GM12878 (cell line): Measurements from ENCODE around the gene CD164. TPM values are rescaled to one million over a fixed set of nuclear protein-coding genes. Genes with fewer than 3 reads are reported as not detected.

Experiments used
- ATF7 ChIP-seq: fragments of 450-650 bp; IDR thresholded peaks from 2 replicates; pipeline ENCODE4 v1.6.1; 2016; ENCODE audit warnings: low read depth, mild to moderate bottlenecking
- BMI1 ChIP-seq: fragments of 450-650 bp; IDR thresholded peaks from 2 replicates; pipeline ENCODE4 v1.6.1; 2016; ENCODE audit warnings: mild to moderate bottlenecking, moderate library complexity, borderline replicate concordance
- CBX3 ChIP-seq: fragments of 200-600 bp; sonication (generic); IDR thresholded peaks from 2 replicates; pipeline ENCODE4 v1.6.1; 2016; ENCODE audit warnings: low read depth, borderline replicate concordance
- CHD1 ChIP-seq: IDR thresholded peaks from 2 replicates; pipeline ENCODE4 v1.6.1; 2012; ENCODE audit warnings: low read depth, low read length, improper control_type of control experiment
- EED ChIP-seq: sonication (generic); IDR thresholded peaks from 2 replicates; pipeline ENCODE4 v1.6.1; 2016; ENCODE audit warnings: antibody characterized with exemption, low read depth
- FOS ChIP-seq: IDR thresholded peaks from 3 replicates; pipeline ENCODE4 v1.6.1; 2011; ENCODE audit warnings: borderline replicate concordance; ENCODE audit not compliant: insufficient read length; ENCODE audit errors: extremely low read depth
- HDAC6 ChIP-seq: fragments of 200-600 bp; sonication (generic); IDR thresholded peaks from one replicate; pipeline ENCODE4 v1.8.0; 2017; ENCODE audit warnings: antibody characterized with exemption; ENCODE audit not compliant: unreplicated experiment
- IKZF2 ChIP-seq, 2 experiments: fragments of 450-650 bp; IDR thresholded peaks; 2 replicates each; pipeline ENCODE4 v1.6.1; 2017; ENCODE audit warnings: mild to moderate bottlenecking in 2 of 2, moderate library complexity in 2 of 2
- KLF5 ChIP-seq: fragments of 450-650 bp; IDR thresholded peaks from 2 replicates; pipeline ENCODE4 v1.6.1; 2014; ENCODE audit warnings: mild to moderate bottlenecking; ENCODE audit not compliant: partially characterized antibody
- NFIC ChIP-seq: IDR thresholded peaks from 2 replicates; pipeline ENCODE4 v1.6.1; 2012; ENCODE audit warnings: low read depth, mild to moderate bottlenecking, inconsistent platforms, low read length, moderate library complexity
- NFYA ChIP-seq: IDR thresholded peaks from 2 replicates; pipeline ENCODE4 v1.6.1; 2011; ENCODE audit warnings: low read depth, mild to moderate bottlenecking, low read length, improper control_type of control experiment, borderline replicate concordance
- NFYB ChIP-seq: IDR thresholded peaks from 2 replicates; pipeline ENCODE4 v1.6.1; 2011; ENCODE audit warnings: low read depth, mild to moderate bottlenecking, low read length, improper control_type of control experiment, moderate library complexity; ENCODE audit not compliant: insufficient read depth
- NR2C2 ChIP-seq: IDR thresholded peaks from 2 replicates; pipeline ENCODE4 v1.6.1; 2011; ENCODE audit warnings: borderline replicate concordance, low read depth; ENCODE audit not compliant: control insufficient read depth, insufficient read length
- PAX5 ChIP-seq: IDR thresholded peaks from 2 replicates; pipeline ENCODE4 v1.6.1; 2011; ENCODE audit warnings: low read depth, low read length, borderline replicate concordance
- PAX8 ChIP-seq: fragments of 450-650 bp; IDR thresholded peaks from 2 replicates; pipeline ENCODE4 v1.6.1; 2017; ENCODE audit warnings: mild to moderate bottlenecking, moderate library complexity
- RCOR1 ChIP-seq: conservative IDR thresholded peaks from 2 replicates; pipeline ENCODE4 v1.6.1; 2012; ENCODE audit warnings: low read depth, low read length, improper control_type of control experiment
- SMC3 ChIP-seq: IDR thresholded peaks from 2 replicates; pipeline ENCODE4 v1.6.1; 2011; ENCODE audit warnings: low read length, improper control_type of control experiment, borderline replicate concordance
- SPI1 ChIP-seq: IDR thresholded peaks from 2 replicates; pipeline ENCODE4 v1.6.1; 2011; ENCODE audit warnings: low read depth, mild to moderate bottlenecking, low read length, moderate library complexity, borderline replicate concordance; ENCODE audit not compliant: insufficient read depth
- SRF ChIP-seq, 2 experiments: IDR thresholded peaks; 2 replicates each; pipeline ENCODE4 v1.6.1; 2011; ENCODE audit warnings: low read depth in 2 of 2, low read length in 2 of 2, mild to moderate bottlenecking in 1 of 2, moderate library complexity in 1 of 2
- STAT1 ChIP-seq: fragments of 450-650 bp; conservative IDR thresholded peaks from 2 replicates; pipeline ENCODE4 v1.6.1; 2014; ENCODE audit warnings: antibody characterized with exemption, mild to moderate bottlenecking
- STAT3 ChIP-seq: IDR thresholded peaks from 2 replicates; pipeline ENCODE4 v1.6.1; 2011; ENCODE audit warnings: low read depth, low read length, improper control_type of control experiment
- TCF12 ChIP-seq: IDR thresholded peaks from 2 replicates; pipeline ENCODE4 v1.6.1; 2011; ENCODE audit warnings: low read depth, mild to moderate bottlenecking, low read length
- TCF3 ChIP-seq: IDR thresholded peaks from 2 replicates; pipeline ENCODE4 v1.6.1; 2012; ENCODE audit warnings: low read depth, mild to moderate bottlenecking, low read length, borderline replicate concordance; ENCODE audit not compliant: insufficient read depth
- TCF7 ChIP-seq: IDR thresholded peaks from 2 replicates; pipeline ENCODE4 v1.6.1; 2014; ENCODE audit warnings: antibody characterized with exemption, borderline replicate concordance
- ZNF217 ChIP-seq: fragments of 450-650 bp; IDR thresholded peaks from 2 replicates; pipeline ENCODE4 v1.6.1; 2017; ENCODE audit warnings: antibody characterized with exemption, mild to moderate bottlenecking
- ZNF24 ChIP-seq: fragments of 450-650 bp; IDR thresholded peaks from 2 replicates; pipeline ENCODE4 v1.6.1; 2017; ENCODE audit warnings: antibody characterized with exemption, mild to moderate bottlenecking
- ZZZ3 ChIP-seq: IDR thresholded peaks from 2 replicates; pipeline ENCODE4 v1.6.1; 2011; ENCODE audit warnings: low read depth; ENCODE audit not compliant: control insufficient read depth, insufficient read length
- polyA plus RNA-seq, 11 experiments: library from polyadenylated mRNA; depleted of rRNA in 4 of 11; unstranded in 6 of 11; stranded (reverse) in 5 of 11; fragments of >200 nt; fragmentation: Nextera tagmentation in 4 of 11; fragmentation: Illumina TruSeq in 1 of 11; extraction: Ambion mirVana in 4 of 11; extraction: Trizol in 1 of 11; gene quantifications; 1 replicate in 1 of 11; 2 replicates in 10 of 11; pipeline versions ENCODE4 v1.2.1 to v1.2.3, GENCODE V29; 2011 to 2016; ENCODE audit warnings: inconsistent platforms in 2 of 11, missing spikeins in 2 of 11, low read depth in 1 of 11
- total RNA-seq, 4 experiments: library from RNA; depleted of rRNA in 3 of 4; stranded (reverse); fragments of >200 nt in 3 of 4; fragmentation: Illumina TruSeq in 1 of 4; extraction: Trizol in 1 of 4; gene quantifications; 2 replicates each; pipeline versions ENCODE4 v1.2.1 to v1.2.3, GENCODE V29; 2013 to 2021
- TF ChIP-seq, protein P1 (sequence below): IDR thresholded peaks from 2 replicates; pipeline ENCODE4 v1.6.1; 2011; ENCODE audit warnings: mild to moderate bottlenecking, low read depth, low read length, moderate library complexity; ENCODE audit not compliant: insufficient replicate concordance
- TF ChIP-seq, protein P2 (sequence below): IDR thresholded peaks from 2 replicates; pipeline ENCODE4 v1.6.1; 2012; ENCODE audit warnings: low read length, inconsistent platforms

Gene CD164
- total and polyA plus RNA-seq, 10 of the 15 experiments (the other 5 are each of a cell fraction or from before 2014, with no cell fraction given): 145 to 447 (median 211) TPM

DNA sequence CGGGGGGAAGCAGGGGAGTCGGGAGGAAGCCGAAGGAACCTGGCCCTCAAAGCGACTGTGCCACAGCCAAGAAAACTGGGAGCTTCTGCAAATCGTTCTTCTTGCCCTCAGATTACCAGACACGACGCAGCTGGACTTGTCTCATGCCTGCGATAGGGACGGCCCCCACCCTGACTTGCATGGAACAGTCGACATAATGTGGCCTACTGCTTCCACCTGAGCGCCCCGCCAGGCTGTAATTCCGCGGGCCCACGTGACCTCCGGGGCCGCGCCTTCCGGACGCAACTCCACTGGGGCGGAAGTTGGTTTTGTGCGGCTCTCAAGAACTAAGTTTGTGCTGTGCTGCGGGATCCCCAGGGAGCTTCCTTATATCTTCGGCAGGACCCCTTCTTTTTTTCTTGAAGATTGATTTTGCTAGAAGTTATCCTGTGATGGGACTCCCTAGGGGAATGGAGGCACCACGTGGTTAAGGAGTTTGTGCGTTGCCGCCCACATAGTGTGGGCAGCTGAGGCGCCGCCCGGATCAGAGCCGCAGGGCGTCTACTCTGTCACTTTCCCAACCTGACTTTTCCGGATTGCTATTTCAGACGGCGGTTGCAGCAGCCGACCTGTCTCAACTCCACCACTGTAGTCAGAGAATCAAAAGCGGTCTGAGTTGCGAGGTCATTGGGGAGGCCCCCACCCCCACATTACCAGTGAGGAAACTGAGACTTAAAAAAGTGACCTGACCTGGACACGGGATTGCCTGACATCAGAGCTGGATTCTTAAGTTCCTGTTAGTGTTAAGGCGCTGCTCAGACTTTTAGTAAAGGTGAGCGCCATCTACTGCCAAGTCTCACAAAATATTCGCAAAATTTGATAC is 540 bp upstream of the CD164 start (continued):
- peak; percentile 94 to 95 for TF ChIP-seq IKZF2 (IDR thresholded peaks at IDR 0.05)
- TF ChIP-seq FOS: no peak
- TF ChIP-seq ZNF24: no peak
- TF ChIP-seq RCOR1: peak; percentile 77
- TF ChIP-seq SRF (IDR thresholded peaks at IDR 0.05; ENCODE audit: low read depth in 2 of 2, low read length in 2 of 2): 0 out of 4 replicates have a peak, but pooled peaks of 1 of the 2 experiments have one; percentile 20
- TF ChIP-seq SMC3: peak; percentile 79; the same call in 1 of the 2 replicates
- TF ChIP-seq NFIC: peak; percentile 88
- TF ChIP-seq, protein P1, sequence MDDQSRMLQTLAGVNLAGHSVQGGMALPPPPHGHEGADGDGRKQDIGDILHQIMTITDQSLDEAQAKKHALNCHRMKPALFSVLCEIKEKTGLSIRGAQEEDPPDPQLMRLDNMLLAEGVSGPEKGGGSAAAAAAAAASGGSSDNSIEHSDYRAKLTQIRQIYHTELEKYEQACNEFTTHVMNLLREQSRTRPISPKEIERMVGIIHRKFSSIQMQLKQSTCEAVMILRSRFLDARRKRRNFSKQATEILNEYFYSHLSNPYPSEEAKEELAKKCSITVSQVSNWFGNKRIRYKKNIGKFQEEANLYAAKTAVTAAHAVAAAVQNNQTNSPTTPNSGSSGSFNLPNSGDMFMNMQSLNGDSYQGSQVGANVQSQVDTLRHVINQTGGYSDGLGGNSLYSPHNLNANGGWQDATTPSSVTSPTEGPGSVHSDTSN: no peak
- peak; percentile 100 for TF ChIP-seq KLF5
- TF ChIP-seq, protein P2, sequence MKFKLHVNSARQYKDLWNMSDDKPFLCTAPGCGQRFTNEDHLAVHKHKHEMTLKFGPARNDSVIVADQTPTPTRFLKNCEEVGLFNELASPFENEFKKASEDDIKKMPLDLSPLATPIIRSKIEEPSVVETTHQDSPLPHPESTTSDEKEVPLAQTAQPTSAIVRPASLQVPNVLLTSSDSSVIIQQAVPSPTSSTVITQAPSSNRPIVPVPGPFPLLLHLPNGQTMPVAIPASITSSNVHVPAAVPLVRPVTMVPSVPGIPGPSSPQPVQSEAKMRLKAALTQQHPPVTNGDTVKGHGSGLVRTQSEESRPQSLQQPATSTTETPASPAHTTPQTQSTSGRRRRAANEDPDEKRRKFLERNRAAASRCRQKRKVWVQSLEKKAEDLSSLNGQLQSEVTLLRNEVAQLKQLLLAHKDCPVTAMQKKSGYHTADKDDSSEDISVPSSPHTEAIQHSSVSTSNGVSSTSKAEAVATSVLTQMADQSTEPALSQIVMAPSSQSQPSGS: peak; percentile 72
- TF ChIP-seq PAX5: peak; percentile 66; the same call in 1 of the 2 replicates
- no peak for TF ChIP-seq NFYA
- TF ChIP-seq CHD1: peak; percentile 99
- TF ChIP-seq EED: peak; percentile 91
- peak; percentile 100 for TF ChIP-seq ATF7
- TF ChIP-seq STAT1: peak; percentile 87
- peak; percentile 26; the same call in 1 of the 2 replicates for TF ChIP-seq TCF12
- TF ChIP-seq STAT3: no peak
- TF ChIP-seq ZNF217: no peak
- TF ChIP-seq NFYB: 0 out of 2 replicates have a peak, but pooled peaks have one; percentile 17
- TF ChIP-seq ZZZ3: no peak
- TF ChIP-seq HDAC6: no peak
- TF ChIP-seq TCF3: peak; percentile 48; the same call in 1 of the 2 replicates
- TF ChIP-seq PAX8: no peak
- no peak for TF ChIP-seq NR2C2
- peak; percentile 31; the same call in 1 of the 2 replicates for TF ChIP-seq BMI1
- no peak for TF ChIP-seq CBX3
- TF ChIP-seq TCF7: peak; percentile 62
- peak; percentile 43; the same call in 1 of the 2 replicates for TF ChIP-seq SPI1
